ENCODE measurements around the gene PGAM1. TPM values are rescaled to one million over a fixed set of nuclear protein-coding genes. Genes with fewer than 3 reads are reported as not detected.

The PGAM1 gene
- total RNA-seq, 1 experiment from 2014 or later = 497 TPM

DNA sequence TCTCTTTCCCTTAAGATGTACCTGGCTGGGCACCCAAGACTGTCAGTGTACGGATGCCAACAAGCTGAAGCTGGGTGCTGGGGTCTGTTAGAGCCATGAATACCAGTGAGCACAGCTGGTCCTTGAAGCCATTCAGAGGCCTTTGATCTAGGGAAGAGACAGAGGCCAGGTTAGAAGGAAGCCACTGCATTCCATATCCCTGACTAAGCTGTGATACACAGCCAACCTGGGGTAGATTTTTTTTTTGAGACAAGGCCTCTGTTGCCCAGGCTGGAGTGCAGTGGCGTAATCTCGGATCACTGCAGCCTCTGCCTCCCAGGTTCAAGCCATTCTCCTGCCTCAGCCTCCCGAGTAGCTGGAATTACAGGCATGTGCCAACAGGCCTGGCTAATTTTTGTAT is 40.8 kb downstream of the PGAM1 start:
- no TSS peak for BruUV-seq (replicated peaks)
- Histone ChIP-seq H3K9me3 (ENCODE audit: control insufficient read depth in 1 of 2, insufficient read depth in 1 of 2, low read depth in 1 of 2, low read length in 2 of 2) (no peaks in the 10 kb centered on the region), H3K4me3 (replicated peaks in 1 of 2; ENCODE audit: low read depth in 1 of 2, low read length in 2 of 2) (no peak overlapping the region), H4K20me1 (ENCODE audit: insufficient read depth) (peaks cover 2% of the 10 kb centered on the region; the same call in 1 of the 2 replicates), H3K27me3 (ENCODE audit: insufficient read depth, low read length) (no peaks in the 10 kb centered on the region), H3K27ac (ENCODE audit: low read depth, low read length) (peak overlapping the region; percentile 44; the same call in 1 of the 2 replicates), H2AFZ (ENCODE audit: low read depth, low read length, poor library complexity, severe bottlenecking) (no peak overlapping the region), H3K9me2 (ENCODE audit: insufficient read depth) (no peaks in the 10 kb centered on the region), H3K4me1 (ENCODE audit: control insufficient read depth in 1 of 2, insufficient read depth in 2 of 2, low read length in 2 of 2) (peaks cover 20 to 40% of the 10 kb centered on the region in 2 experiments), H3K79me2 (ENCODE audit: insufficient read depth, low read length) (0 out of 2 replicates have a peak, but pooled peaks cover 3% of the 10 kb centered on the region), H3K4me2 (ENCODE audit: low read length) (peak overlapping the region; percentile 61), H3K36me3 (ENCODE audit: control insufficient read depth in 1 of 2, insufficient read depth in 2 of 2, low read length in 2 of 2) (peaks cover 49 to 66% of the 10 kb centered on the region in 2 experiments), H3K9ac (ENCODE audit: low read length) (peak overlapping the region; percentile 37)
- POLR2A ChIA-PET = no interaction called here
- CTCF ChIA-PET = interaction anchor here (0.7 to 2.2 kb wide), 5 partner anchors 10 to 235 kb away, joined by 3 to 8 read pairs (median 5); partner anchors contain the start of gene ANKRD2
- DNase-seq (ENCODE audit: low read depth, low spot score) (peak; percentile 43), ATAC-seq (peak; percentile 70)
- intact Hi-C loops (cut with micrococcal nuclease) = no loop called here
- RAD21 ChIA-PET (ENCODE audit: low non-redundant PET in 1 of 2, low total read pairs in 2 of 2, uncharacterized antibody in 2 of 2, unreplicated experiment in 2 of 2) = interaction anchor here in 1 of 2 experiments (1.2 kb wide), 1 partner anchor 143 kb away, joined by 3 read pairs; no protein-coding TSS in a partner anchor
- TF ChIP-seq FOSL1 (IDR thresholded peaks at IDR 0.05; ENCODE audit: low read depth) = peak; percentile 60
- peak; percentile 68 for TF ChIP-seq JUND (IDR thresholded peaks at IDR 0.05)
- TF ChIP-seq YY1 (IDR thresholded peaks at IDR 0.05; ENCODE audit: extremely low read depth, insufficient replicate concordance, low read depth, low read length) = no peak
- no peak for TF ChIP-seq ZNF274 (IDR thresholded peaks at IDR 0.05; ENCODE audit: low read depth, low read length)
- no peak for TF ChIP-seq EZH2 (IDR thresholded peaks at IDR 0.05)
- TF ChIP-seq, protein P1, sequence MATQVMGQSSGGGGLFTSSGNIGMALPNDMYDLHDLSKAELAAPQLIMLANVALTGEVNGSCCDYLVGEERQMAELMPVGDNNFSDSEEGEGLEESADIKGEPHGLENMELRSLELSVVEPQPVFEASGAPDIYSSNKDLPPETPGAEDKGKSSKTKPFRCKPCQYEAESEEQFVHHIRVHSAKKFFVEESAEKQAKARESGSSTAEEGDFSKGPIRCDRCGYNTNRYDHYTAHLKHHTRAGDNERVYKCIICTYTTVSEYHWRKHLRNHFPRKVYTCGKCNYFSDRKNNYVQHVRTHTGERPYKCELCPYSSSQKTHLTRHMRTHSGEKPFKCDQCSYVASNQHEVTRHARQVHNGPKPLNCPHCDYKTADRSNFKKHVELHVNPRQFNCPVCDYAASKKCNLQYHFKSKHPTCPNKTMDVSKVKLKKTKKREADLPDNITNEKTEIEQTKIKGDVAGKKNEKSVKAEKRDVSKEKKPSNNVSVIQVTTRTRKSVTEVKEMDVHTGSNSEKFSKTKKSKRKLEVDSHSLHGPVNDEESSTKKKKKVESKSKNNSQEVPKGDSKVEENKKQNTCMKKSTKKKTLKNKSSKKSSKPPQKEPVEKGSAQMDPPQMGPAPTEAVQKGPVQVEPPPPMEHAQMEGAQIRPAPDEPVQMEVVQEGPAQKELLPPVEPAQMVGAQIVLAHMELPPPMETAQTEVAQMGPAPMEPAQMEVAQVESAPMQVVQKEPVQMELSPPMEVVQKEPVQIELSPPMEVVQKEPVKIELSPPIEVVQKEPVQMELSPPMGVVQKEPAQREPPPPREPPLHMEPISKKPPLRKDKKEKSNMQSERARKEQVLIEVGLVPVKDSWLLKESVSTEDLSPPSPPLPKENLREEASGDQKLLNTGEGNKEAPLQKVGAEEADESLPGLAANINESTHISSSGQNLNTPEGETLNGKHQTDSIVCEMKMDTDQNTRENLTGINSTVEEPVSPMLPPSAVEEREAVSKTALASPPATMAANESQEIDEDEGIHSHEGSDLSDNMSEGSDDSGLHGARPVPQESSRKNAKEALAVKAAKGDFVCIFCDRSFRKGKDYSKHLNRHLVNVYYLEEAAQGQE (IDR thresholded peaks at IDR 0.05; ENCODE audit: low read depth) = no peak
- TF ChIP-seq CEBPB (IDR thresholded peaks at IDR 0.05; ENCODE audit: low read depth) = peak; percentile 62
- no peak for TF ChIP-seq SP1 (IDR thresholded peaks at IDR 0.05; ENCODE audit: low read depth)
- TF ChIP-seq RAD21 (IDR thresholded peaks at IDR 0.05; ENCODE audit: low read depth) = 0 out of 2 replicates have a peak, but pooled peaks have one; percentile 2
- peak; percentile 34; the same call in 1 of the 2 replicates for TF ChIP-seq POLR2AphosphoS5 (IDR thresholded peaks at IDR 0.05; ENCODE audit: low read depth, low read length)
- TF ChIP-seq, protein P2, sequence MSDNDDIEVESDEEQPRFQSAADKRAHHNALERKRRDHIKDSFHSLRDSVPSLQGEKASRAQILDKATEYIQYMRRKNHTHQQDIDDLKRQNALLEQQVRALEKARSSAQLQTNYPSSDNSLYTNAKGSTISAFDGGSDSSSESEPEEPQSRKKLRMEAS (IDR thresholded peaks at IDR 0.05) = no peak
- no peak for TF ChIP-seq EGR1 (IDR thresholded peaks at IDR 0.05; ENCODE audit: low read depth)
- TF ChIP-seq, protein P3, sequence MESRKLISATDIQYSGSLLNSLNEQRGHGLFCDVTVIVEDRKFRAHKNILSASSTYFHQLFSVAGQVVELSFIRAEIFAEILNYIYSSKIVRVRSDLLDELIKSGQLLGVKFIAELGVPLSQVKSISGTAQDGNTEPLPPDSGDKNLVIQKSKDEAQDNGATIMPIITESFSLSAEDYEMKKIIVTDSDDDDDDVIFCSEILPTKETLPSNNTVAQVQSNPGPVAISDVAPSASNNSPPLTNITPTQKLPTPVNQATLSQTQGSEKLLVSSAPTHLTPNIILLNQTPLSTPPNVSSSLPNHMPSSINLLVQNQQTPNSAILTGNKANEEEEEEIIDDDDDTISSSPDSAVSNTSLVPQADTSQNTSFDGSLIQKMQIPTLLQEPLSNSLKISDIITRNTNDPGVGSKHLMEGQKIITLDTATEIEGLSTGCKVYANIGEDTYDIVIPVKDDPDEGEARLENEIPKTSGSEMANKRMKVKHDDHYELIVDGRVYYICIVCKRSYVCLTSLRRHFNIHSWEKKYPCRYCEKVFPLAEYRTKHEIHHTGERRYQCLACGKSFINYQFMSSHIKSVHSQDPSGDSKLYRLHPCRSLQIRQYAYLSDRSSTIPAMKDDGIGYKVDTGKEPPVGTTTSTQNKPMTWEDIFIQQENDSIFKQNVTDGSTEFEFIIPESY (IDR thresholded peaks at IDR 0.05; ENCODE audit: extremely low read depth, insufficient replicate concordance, low read length) = no peak
- TF ChIP-seq SIN3A (IDR thresholded peaks at IDR 0.05; ENCODE audit: low read depth) = no peak
- TF ChIP-seq, protein P4, sequence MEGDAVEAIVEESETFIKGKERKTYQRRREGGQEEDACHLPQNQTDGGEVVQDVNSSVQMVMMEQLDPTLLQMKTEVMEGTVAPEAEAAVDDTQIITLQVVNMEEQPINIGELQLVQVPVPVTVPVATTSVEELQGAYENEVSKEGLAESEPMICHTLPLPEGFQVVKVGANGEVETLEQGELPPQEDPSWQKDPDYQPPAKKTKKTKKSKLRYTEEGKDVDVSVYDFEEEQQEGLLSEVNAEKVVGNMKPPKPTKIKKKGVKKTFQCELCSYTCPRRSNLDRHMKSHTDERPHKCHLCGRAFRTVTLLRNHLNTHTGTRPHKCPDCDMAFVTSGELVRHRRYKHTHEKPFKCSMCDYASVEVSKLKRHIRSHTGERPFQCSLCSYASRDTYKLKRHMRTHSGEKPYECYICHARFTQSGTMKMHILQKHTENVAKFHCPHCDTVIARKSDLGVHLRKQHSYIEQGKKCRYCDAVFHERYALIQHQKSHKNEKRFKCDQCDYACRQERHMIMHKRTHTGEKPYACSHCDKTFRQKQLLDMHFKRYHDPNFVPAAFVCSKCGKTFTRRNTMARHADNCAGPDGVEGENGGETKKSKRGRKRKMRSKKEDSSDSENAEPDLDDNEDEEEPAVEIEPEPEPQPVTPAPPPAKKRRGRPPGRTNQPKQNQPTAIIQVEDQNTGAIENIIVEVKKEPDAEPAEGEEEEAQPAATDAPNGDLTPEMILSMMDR (IDR thresholded peaks at IDR 0.05 in 2 of 3, conservative IDR thresholded peaks at IDR 0.05 in 1 of 3; ENCODE audit: borderline replicate concordance in 1 of 3, insufficient read depth in 1 of 3, low read depth in 2 of 3, low read length in 2 of 3) = no peak
- TF ChIP-seq CBX3 (IDR thresholded peaks at IDR 0.05; ENCODE audit: low read depth) = no peak
- TF ChIP-seq TCF7L2 (IDR thresholded peaks at IDR 0.05; ENCODE audit: borderline replicate concordance, extremely low read depth, insufficient read depth, insufficient read length) = peak; percentile 40
- no peak for TF ChIP-seq ZFX (IDR thresholded peaks at IDR 0.05)
- TF ChIP-seq EZH2phosphoT487 (IDR thresholded peaks at IDR 0.05; ENCODE audit: borderline replicate concordance) = no peak
- TF ChIP-seq SRF (IDR thresholded peaks at IDR 0.05; ENCODE audit: low read depth) = no peak
- no peak for TF ChIP-seq ELF1 (IDR thresholded peaks at IDR 0.05; ENCODE audit: borderline replicate concordance, low read depth)
